ENCODE data around the gene CTCFL.

Gene CTCFL

DNA sequence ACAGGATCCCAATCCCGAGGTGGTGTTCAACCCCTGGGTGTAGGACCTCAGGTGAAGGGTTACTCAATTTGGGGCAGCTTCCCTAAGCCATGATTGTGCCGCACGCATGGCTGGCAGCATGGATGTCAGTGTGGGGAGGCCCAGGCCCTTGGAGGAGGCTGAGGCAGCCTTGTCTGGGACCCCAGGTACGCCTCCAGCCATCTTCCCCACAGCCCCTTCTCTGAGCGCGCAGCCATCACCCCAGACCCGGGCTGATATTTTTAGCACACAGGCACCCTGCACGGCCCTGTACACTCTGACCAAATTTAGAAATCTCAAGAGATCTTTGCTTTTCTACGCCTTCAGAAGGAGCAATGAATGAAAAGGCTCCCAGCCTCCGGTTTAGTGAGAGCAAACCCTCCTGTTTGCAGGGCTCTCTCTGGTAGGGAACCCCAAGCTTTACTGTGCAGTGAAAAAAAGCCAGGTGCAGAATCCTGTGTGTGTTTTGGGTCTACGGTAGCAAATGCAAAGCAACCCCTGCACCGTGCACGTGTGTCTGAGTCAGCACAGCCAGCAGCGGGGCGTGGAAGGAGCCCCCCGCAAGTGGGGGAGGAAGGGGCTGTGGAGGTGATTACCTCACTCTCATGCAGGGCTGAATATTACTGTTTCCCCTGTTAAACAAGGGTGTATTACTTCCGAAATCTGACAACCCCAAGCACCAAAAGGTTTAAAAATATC lies 44.3 kb downstream of the CTCFL start:
- peak; percentile 27 to 51 for ATAC-seq

- no peak for ATAC-seq
Observed at GRCh38 chr20:57479196-57479595, 45.7 kb downstream of the CTCFL start.

- ATAC-seq: no peak
Observed at GRCh38 chr20:57478176-57478575, 46.8 kb downstream of the CTCFL start.

- no peak for ATAC-seq
Observed at GRCh38 chr20:57476641-57477461, 48.1 kb downstream of the CTCFL start.

DNA sequence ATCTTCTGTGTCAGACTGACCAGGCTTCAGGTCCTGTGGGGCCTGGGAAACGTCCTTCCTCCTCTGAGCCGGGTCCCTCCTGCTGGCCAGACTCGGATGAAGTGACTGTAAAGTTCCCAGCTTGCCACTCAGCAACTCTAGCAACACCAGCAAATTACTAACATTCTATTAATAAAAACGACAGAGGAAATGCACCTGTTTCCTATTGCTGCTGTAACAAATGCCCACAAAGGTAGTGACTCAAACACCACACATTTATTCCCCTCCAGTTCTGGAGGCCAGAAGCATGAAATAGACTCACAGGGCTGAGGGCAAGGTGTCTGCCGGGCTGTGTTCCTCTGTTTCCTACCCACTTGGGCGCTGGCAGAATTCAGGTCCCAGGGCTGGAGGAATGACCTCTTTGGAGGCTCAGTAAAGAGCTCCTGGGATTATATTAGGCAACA lies 48.8 kb downstream of the CTCFL start:
- ATAC-seq: peak in 1 of 2 donors; percentile 71

- no peak for ATAC-seq
Observed at GRCh38 chr20:57475388-57476083, 49.4 kb downstream of the CTCFL start.

DNA sequence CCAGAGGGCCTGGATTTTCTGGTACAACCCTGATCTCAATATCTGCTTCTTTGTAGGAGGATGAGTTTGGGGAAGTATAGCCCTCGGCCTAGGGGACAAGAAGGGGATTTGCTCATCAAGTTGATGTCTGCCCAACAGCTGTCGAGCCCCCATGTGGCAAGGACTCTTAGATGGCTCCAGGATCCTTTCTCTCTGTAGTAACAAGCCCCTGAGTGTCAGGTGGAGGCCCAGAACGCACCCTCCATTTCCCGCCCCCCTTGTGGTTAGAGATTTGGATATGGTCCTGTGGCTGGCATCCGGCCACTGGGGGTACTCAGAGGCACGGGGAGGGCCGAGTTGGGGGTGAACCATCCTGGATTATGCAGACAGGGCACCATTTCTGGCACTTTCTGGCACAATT lies 50.1 kb downstream of the CTCFL start:
- no peak for ATAC-seq

DNA sequence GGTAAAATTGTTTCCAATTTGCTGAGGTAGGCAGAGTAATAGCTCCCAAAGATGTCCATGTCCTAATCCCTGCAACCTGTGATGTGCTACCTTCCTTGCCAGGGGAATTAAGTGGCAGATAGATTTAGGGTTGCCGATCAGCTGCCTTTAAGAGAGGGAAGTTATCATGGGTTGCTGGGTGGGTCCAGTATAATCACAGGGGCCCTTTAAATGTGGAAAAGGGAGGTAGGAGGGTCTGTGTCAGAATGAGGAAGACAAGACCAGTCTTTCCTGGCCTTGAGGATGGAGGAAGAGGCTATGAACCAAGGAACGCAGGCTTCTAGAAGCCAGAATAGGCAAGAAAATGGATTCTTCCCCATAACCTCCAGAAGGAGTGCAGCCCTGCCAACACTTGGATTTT lies 50.7 kb downstream of the CTCFL start:
- no peak for ATAC-seq

GRCh38 chr20:57473246-57474048 lies 51.5 kb downstream of the CTCFL start:
- ATAC-seq: peak; percentile 61 to 65

DNA sequence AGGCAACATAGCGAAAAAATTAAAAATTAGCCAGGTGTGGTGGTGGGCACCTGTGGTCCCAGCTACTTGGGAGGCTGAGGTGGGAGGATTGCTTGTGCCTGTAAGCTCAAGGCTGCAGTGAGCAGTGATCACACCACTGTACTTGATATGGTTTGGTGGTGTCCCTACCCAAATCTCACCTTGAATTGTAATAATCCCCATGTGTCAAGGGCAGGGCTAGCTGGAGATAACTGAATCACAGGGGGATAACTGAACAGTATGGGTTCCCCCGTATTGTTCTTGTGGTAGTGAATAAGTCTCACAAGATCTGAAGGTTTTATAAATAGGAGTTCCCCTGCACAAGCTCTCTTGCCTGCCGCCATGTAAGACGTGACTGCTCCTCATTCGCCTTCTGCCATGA lies 52.5 kb downstream of the CTCFL start:
- ATAC-seq: peak in 1 of 2 donors; percentile 17

DNA sequence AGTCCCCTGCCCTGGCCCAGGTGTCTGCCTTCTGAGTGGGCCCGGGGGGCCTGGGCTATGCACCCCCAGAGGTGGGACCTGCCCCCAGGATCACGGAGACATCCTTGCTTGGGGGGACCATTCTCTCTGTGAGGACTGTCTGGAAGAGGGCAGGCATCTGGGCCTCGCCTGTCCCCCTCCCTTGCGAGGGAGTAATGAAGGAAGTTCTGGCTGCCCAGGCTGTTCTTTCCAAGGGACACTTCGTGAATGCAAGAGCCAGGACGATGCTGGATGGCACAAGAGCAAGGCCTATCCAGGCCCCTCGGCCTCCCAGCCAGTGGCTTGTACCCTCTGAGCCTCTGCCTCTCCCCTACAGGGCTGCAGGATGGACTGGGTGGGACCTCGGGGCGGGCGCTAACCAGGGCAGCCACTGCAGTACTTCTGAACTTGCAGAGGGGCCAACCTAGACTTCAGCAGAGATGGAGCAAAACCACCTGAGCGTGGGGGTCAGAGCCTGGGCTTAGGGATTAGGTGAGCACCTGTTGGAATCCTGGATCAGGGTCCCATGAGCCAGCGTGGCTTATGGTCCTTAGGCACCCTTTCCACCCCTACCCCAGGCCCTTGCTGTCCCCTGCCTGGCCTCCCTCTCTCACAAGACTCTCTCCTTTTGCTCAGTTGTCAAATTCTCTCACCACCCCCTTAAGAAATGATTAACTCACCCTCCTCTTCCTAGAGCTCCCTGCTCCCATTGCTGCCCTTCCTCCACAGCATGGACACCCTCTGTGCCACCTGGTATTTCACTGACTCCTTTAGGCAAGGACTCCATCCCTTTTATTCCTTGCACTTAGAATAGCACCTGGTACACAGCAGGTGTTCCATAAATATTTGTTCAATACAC lies 53.2 kb downstream of the CTCFL start:
- no peak for ATAC-seq

GRCh38 chr20:57470666-57471495 lies 54.1 kb downstream of the CTCFL start:
- ATAC-seq: no peak

- ATAC-seq: no peak
Observed at GRCh38 chr20:57470212-57470522, 54.8 kb downstream of the CTCFL start.

- ATAC-seq: no peak
Observed at GRCh38 chr20:57469418-57470211, 55.3 kb downstream of the CTCFL start.

DNA sequence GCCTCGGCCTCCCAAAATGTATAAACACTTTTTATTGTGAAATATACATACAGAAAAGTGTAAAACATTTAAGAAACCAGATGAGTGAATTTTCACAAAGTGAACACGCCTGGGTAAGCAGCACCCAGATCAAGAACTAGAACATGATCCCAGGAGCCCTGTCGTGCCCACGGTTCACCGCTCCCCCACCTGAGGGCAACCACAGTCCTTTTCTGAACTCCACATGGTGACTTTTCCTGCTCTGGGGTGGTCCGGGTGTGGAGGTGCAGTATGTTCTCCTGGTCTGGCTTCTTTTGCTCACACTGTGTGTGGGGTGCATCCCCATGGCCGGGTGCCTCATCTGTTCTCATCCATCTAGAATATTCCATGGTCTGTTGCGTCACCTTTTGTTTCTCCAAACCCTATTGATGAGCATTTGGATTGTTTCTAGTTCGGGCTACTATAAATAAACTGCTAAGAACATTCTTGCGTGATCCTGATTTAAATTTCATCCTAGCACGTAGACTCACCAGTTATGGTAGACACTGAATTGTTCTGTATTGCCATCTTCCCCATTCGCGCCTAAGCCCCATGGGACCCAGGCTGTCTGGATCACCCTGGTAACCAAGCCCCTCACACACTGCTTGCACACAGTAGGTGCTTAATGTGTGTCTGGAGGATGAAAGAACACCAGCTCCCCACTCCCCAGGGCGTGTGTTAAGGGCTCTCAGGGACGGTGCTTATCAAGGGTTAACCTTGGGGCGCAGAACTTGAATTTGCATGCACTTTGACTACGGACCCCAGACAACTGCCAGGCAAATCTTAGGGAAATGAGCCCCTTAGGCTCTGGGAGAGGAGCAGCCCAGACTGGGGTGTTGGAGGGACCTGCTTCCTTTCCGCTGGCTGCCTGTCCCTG lies 56.2 kb downstream of the CTCFL start:
- no peak for ATAC-seq

GRCh38 chr20:57467742-57468141 lies 57.2 kb downstream of the CTCFL start:
- no peak for ATAC-seq

- ATAC-seq: no peak
Observed at GRCh38 chr20:57465943-57466342, 59.0 kb downstream of the CTCFL start.

DNA sequence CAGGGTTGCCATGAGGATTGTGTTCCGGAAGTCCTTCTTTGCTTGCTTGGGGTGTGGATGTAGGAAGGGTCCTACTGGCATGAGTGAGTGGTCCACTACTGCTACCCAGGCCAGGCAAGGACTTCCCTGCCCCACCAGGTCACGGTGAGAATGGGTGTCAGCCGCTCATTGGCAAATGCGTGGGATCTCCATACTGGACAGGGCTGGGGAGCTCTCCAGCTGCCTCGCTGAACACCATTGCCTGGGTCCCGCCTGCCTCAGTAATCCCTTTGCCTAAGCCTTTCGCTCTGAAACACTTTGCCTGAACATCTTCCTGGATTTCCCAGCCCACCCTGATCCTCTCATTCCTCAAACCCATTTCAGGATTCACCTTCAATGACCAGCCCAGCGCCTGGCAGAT lies 59.5 kb downstream of the CTCFL start:
- ATAC-seq: no peak

DNA sequence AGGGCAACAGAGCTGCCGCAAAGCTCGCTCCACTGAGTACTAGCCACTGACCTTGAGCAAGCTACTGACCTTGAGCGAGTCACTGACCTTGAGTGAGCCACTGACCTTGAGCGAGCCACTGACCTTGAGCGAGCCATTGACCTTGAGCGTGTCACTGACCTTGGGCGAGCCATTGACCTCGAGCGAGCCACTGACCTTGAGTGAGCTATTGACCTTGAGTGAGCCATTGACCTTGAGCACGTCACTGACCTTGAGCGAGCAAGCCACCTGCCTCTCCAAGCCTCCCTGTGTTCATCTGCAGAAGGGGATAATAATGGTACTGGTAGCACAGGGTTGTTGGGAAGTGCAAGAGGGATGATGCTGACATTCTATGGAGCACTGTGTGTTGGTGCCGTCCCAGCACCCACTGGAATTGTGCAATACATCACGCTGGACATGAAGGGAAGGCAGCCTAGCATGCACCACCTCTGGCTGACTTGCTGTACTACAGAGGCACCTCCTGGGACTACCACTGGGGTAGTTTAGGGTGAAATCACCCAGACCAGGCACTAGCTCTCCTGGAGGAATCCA lies 60.2 kb downstream of the CTCFL start:
- no peak for ATAC-seq
